Activated CD8-positive, alpha-beta T cell treated with anti-CD3 and anti-CD28 coated beads for 36 hours (primary cell): ENCODE results near the gene MED7. TPM values are rescaled to one million over a fixed set of nuclear protein-coding genes. Genes with fewer than 3 reads are reported as not detected.
A peak's percentile ranks its signal among the peaks of the same experiment; 100 is the strongest.

ENCODE experiments used
- ATAC-seq: fragments of 200-7000 bp; cut with Tn5 transposase; one replicate; pipeline ENCODE4 v1.10.0; 2021; ENCODE audit warnings: mild to moderate bottlenecking, moderate library complexity
- CTCF ChIA-PET: fragments of 350-600 bp; sonication (Branson Sonifier 250); formaldehyde crosslinking; loops from one replicate; lab custom pipeline; 2021; ENCODE audit warnings: antibody characterized with exemption; lab: Charles Lee
- POLR2A ChIA-PET: fragments of 350-600 bp; sonication (Branson Sonifier 250); formaldehyde crosslinking; loops from one replicate; lab custom pipeline; 2021; ENCODE audit warnings: antibody characterized with exemption; lab: Charles Lee
- DNase-seq: peaks from one replicate; pipeline ENCODE4 v3.0.0-alpha.2; 2020
- H3K27ac Mint-ChIP-seq: one replicate; pipeline ENCODE4 v1.8.0; 2021; ENCODE audit warnings: mild to moderate bottlenecking, mixed read lengths
- H3K27me3 Mint-ChIP-seq: one replicate; pipeline ENCODE4 v1.8.0; 2021; ENCODE audit warnings: mixed read lengths
- H3K36me3 Mint-ChIP-seq: one replicate; pipeline ENCODE4 v1.8.0; 2021; ENCODE audit warnings: low read depth, mixed read lengths
- H3K4me1 Mint-ChIP-seq: one replicate; pipeline ENCODE4 v1.8.0; 2021; ENCODE audit warnings: low read depth, mixed read lengths
- H3K4me3 Mint-ChIP-seq: one replicate; pipeline ENCODE4 v1.8.0; 2021; ENCODE audit warnings: mild to moderate bottlenecking, moderate library complexity, mixed read lengths
- H3K9me3 Mint-ChIP-seq: one replicate; pipeline ENCODE4 v1.8.0; 2021; ENCODE audit warnings: mixed read lengths
- CTCF ChIP-seq: fragments of 200-600 bp; IDR thresholded peaks from one replicate; pipeline ENCODE4 v1.8.0; 2022; ENCODE audit warnings: antibody characterized with exemption, mild to moderate bottlenecking
- intact Hi-C: fragments of 100-400 bp; cut with micrococcal nuclease; formaldehyde crosslinking; loops from one replicate; pipeline ENCODE4 v1.10.0; 2022
- total RNA-seq, 2 experiments: library from RNA; stranded (reverse); gene quantifications; one replicate each; pipeline ENCODE4 v1.2.3, GENCODE V29; 2021

Gene MED7
- total RNA-seq, 2 experiments from 2014 or later, result 13.6 to 13.7 TPM

GRCh38 chr5:157150995-157151394 is 8.3 kb upstream of the MED7 start:
- peaks cover 3% of the 10 kb centered on the region for H3K36me3 Mint-ChIP-seq
- POLR2A ChIA-PET, result interaction anchor here (0.5 to 12.0 kb wide), 3 partner anchors 24 to 54 kb away, joined by 3 to 280 read pairs (median 207); partner anchors contain the start of genes GARIN3 and ITK
- TF ChIP-seq CTCF, result no peak
- H3K27me3 Mint-ChIP-seq, result no peaks in the 10 kb centered on the region
- no peaks in the 10 kb centered on the region for H3K9me3 Mint-ChIP-seq
- intact Hi-C loops, result loop anchor here (5.0 kb wide), 1 partner anchor 66 kb away; no protein-coding TSS in a partner anchor
- H3K4me3 Mint-ChIP-seq, result no peak overlapping the region
- ATAC-seq (no peak), DNase-seq (no peak)
- H3K27ac Mint-ChIP-seq, result peak overlapping the region; percentile 94
- CTCF ChIA-PET, result interaction anchor here (1.5 to 4.5 kb wide), 3 partner anchors 40 to 162 kb away, joined by 3 to 80 read pairs (median 15); no protein-coding TSS in a partner anchor
- peaks cover 63% of the 10 kb centered on the region for H3K4me1 Mint-ChIP-seq

- Mint-ChIP-seq H3K9me3 (no peaks in the 10 kb centered on the region), H3K36me3 (peaks cover 3% of the 10 kb centered on the region), H3K27me3 (no peaks in the 10 kb centered on the region), H3K4me1 (peaks cover 46% of the 10 kb centered on the region), H3K27ac (peak overlapping the region; percentile 80), H3K4me3 (peak overlapping the region; percentile 6)
- DNase-seq (peak; percentile 91), ATAC-seq (peak; percentile 45)
- TF ChIP-seq CTCF, result peak; percentile 89
- intact Hi-C loops, result loop anchor here (2.0 to 5.0 kb wide), 3 partner anchors 32 to 163 kb away; partner anchors contain the start of genes CYFIP2 and ITK
- ChIA-PET CTCF (interaction anchor here (0.7 to 4.5 kb wide), 44 partner anchors 8 to 230 kb away, joined by 3 to 80 read pairs (median 6); partner anchors contain the start of gene ITK), POLR2A (interaction anchor here (0.9 to 12.0 kb wide), 10 partner anchors 26 to 119 kb away, joined by 3 to 280 read pairs (median 4); partner anchors contain the start of genes GARIN3 and ITK)
Measured at GRCh38 chr5:157148734-157149615, 6.3 kb upstream of the MED7 start.

- H3K4me3 Mint-ChIP-seq, result peak overlapping the region; percentile 86
- ChIA-PET CTCF (interaction anchor here (0.7 to 4.0 kb wide), 15 partner anchors 8 to 600 kb away, joined by 3 to 25 read pairs (median 4); partner anchors contain the start of gene LSM11), POLR2A (interaction anchor here (0.8 to 3.8 kb wide), 34 partner anchors 12 to 425 kb away, joined by 3 to 19 read pairs (median 5); partner anchors contain the start of genes HAVCR2 and ITK)
- no peak for TF ChIP-seq CTCF
- no peaks in the 10 kb centered on the region for H3K27me3 Mint-ChIP-seq
- H3K36me3 Mint-ChIP-seq, result peaks cover 35% of the 10 kb centered on the region
- H3K9me3 Mint-ChIP-seq, result peaks cover 5% of the 10 kb centered on the region
- H3K4me1 Mint-ChIP-seq, result peaks cover 38% of the 10 kb centered on the region
- H3K27ac Mint-ChIP-seq, result peak overlapping the region; percentile 98
- DNase-seq (peak; percentile 84), ATAC-seq (peak; percentile 52)
- intact Hi-C loops, result no loop called here
Measured at GRCh38 chr5:157143127-157143971, 684 bp upstream of the MED7 start.

GRCh38 chr5:157137691-157138090 is 5.0 kb downstream of the MED7 start:
- Mint-ChIP-seq H3K27me3 (no peaks in the 10 kb centered on the region), H3K36me3 (peaks cover 60% of the 10 kb centered on the region), H3K9me3 (peaks cover 5% of the 10 kb centered on the region), H3K4me1 (peaks cover 49% of the 10 kb centered on the region), H3K4me3 (no peak overlapping the region), H3K27ac (no peak overlapping the region)
- TF ChIP-seq CTCF, result no peak
- ChIA-PET CTCF (interaction anchor here (0.6 to 1.6 kb wide), 4 partner anchors 11 to 248 kb away, joined by 3 to 4 read pairs (median 3); no protein-coding TSS in a partner anchor), POLR2A (interaction anchor here (1.0 kb wide), 2 partner anchors 66 to 111 kb away, joined by 3 read pairs; no protein-coding TSS in a partner anchor)
- ATAC-seq (no peak), DNase-seq (no peak)
- intact Hi-C loops, result loop anchor here (10.0 kb wide), 1 partner anchor 1193 kb away; no protein-coding TSS in a partner anchor
